Suppressor macrophage treated with lipopolysaccharide for 1 hour (primary cell): Measurements from ENCODE around the gene KLHL20.
"Not testable (repeated sequence)": the region's sequence is repeated elsewhere in the genome, so short reads cannot be mapped to it uniquely, and the experiment has no call there.

Source experiments
- DNase-seq, 3 donors: peaks; one replicate each; pipeline ENCODE4 v3.0.0-alpha.2; 2020 to 2022

Gene KLHL20

DNA sequence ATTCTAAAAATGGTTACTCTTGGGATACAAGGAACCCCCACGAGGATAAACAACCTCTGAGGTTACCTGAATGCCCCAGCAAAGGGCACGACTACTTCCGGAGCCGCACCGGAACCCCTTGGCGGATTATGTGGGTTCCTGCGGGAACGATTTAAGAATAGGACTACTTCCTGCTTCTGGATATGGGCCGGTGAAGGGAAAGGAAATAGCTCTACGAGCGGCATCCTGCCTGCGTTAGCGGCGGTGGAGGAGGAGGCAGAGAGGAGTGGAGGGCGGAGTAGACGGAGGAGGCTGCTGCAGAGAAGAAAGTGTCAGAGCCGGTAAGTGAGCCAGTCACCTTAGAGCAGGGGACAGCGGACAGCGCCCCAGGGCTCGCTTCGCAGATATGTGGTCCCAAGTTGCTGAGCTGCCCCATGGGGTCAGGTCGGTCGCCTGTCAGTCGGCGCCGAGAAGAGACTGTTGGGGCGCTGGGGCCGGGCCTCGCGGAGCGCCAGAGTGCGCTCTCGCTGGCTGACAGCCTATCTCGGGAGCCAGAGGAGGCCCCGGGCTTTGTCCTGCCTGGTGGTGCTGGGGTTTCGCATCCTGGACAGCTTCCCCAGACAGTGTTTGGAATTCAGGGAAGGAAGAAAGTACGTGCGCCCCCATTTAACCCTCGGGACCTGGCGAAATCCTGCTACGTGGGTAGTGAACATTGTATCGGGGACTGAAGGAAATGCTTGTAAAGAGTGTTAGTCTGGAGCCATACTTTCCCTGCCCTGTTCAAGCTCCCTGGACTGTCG, at the start of gene KLHL20:
TSS of gene KLHL20 (plus strand) at position 223 of the 779 bp plus-strand sequence. CDS start 1,063 bp downstream, outside the sequence.
- peak; percentile 89 to 91 (median 90) for DNase-seq

DNA sequence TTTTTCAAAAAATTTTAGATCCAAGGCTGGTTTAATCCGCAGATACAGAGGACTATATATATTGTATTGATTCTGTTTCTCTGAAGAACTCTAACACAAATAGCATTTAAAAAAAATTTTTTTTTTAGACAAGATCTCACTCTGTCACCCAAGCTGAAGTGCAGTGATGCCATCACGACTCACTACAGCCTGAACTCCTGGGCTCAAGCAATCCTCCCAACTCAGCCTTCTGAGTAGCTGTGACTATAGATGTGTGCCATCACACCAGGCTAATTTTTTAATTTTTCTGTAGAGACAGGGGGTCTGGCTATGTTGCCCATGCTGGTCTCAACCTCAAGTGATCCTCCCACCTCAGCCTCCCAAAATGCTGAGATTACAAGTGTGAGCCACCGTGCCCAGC, 48.1 kb upstream of the KLHL20 start:
- DNase-seq: no peak

DNA sequence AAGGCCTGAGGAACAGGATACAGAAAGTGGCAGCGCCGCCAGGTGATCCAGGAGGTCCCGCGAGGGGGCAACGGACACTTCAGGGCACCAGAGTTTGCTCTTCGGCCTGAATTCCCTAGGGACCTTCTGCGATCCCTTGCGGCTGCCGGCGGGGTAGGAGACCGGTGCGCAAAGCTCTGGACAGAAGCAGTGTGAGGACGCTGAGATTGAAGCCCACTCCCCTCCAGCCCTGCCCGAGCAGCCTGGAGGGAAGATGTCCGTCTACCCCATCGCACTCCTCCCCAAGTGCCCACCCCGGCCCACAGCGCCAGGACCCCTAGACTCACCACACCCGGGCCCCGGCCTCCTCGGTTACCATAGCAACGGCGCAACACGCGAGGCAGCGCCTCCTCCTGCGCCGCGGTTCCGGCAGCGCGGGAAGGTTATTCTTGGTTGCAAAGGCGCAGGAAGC, 45.3 kb upstream of the KLHL20 start, which contains the start of gene ANKRD45:
TSS of gene ANKRD45 (minus strand) at position 361 of the 451 bp plus-strand sequence. CDS start 10,433 bp downstream, outside the sequence.
- peak in 1 of 3 donors; percentile 14 for DNase-seq

DNA sequence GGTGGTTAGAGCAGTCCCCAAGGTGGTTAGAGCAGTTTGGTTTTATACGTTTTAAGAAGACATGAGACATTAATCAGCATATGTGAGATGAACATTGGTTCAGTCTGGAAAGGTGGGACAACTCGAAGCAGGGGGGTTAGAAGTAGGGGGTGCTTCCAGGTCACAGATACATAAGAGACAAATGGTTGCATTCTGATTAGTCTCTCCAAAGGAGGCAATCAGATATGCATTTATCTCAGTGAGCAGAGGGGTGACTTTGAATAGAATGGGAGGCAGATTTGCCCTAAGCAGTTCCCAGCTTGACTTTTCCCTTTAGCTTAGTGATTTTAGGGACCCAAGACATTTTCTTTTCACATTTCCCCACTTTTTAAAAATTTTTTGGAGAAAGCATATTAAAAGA, 40.3 kb upstream of the KLHL20 start:
- not testable (repeated sequence) for DNase-seq

DNA sequence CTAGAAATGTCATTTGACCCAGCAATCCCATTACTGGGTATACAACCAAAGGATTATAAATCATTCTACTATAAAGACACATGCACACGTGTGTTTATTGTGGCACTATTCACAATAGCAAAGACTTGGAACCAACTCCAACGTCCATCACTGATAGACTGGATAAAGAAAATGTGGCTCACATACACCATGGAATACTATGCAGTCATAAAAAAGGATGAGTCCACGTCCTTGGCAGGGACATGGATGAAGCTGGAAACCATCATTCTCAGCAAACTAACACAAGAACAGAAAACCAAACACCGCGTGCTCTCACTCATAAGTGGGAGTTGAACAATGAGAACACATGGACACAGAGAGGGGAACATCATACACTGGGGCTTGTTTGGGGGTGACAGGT, 34.6 kb upstream of the KLHL20 start:
- DNase-seq: not testable (repeated sequence)

DNA sequence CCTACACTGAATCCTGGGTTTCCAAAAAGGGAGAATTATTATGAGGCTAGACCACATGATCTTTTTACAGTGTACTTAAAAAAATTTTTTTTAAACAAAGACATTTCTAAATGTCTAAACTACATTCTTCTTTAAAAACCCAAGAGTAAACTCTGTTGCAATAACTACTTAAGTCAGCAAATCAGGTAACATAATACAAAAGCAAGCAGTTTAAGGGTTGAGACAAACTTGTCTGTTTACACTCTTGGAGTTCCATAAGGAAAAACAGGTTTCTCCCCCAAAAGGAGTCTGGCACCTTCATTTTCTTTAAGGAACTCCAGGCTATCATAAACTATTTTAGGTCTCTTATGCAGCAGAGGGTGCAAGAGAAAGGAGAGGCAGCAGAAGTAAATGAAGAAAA, 32.6 kb upstream of the KLHL20 start:
- no peak for DNase-seq

DNA sequence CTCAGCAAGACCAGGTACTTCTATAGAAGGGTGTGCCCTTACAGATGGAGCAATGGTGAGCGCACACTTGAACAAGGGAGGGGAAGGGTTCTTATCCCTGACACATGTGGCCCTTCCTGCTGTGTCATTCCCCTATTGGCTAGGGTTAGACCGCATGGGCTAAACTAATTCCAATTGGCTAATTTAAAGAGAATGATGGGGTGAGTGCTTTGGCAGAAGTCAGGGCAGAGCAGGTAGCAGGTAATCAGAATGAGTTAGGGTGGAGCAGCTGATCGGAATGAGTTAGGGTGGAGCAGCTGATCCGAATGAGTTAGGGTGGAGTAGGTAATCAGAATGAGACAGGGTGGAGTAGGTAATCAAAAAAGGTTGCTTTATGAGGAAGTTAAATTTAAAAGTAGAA, 30.9 kb upstream of the KLHL20 start:
- DNase-seq: not testable (repeated sequence)

GRCh38 chr1:173685121-173685520, 29.7 kb upstream of the KLHL20 start:
- not testable (repeated sequence) for DNase-seq

GRCh38 chr1:173688300-173688699, 26.5 kb upstream of the KLHL20 start:
- DNase-seq: no peak

- DNase-seq: no peak
Measured at GRCh38 chr1:173693238-173693637, 21.5 kb upstream of the KLHL20 start.

GRCh38 chr1:173701299-173701698, 13.5 kb upstream of the KLHL20 start:
- DNase-seq: not testable (repeated sequence)

- DNase-seq: no peak
Measured at GRCh38 chr1:173702736-173703135, 12.0 kb upstream of the KLHL20 start.

DNA sequence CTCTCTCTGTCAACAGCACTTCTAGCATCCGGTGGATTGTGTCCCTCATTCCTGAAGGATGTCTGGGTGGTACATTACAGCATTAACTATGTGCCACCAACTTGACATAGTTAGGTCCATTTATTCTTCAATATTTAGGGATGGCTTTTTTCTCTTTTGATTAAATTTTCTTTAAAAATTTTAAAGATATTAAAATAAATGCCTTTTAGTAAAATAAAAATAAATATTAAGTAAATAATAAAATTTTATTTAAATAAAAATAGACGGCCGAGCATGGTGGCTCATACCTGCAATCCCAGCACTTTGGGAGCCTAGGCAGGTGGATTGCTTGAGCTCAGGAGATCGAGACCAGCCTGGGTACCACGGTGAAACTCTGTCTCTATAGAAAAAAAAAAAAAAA, 9.7 kb upstream of the KLHL20 start:
- no peak for DNase-seq

- no peak for DNase-seq
Measured at GRCh38 chr1:173708787-173709186, 6.0 kb upstream of the KLHL20 start.

- peak in 1 of 3 donors; percentile 2 for DNase-seq
Measured at GRCh38 chr1:173714441-173714758, 381 bp upstream of the KLHL20 start.

- no peak for DNase-seq
Measured at GRCh38 chr1:173715538-173715844, 710 bp downstream of the KLHL20 start.

DNA sequence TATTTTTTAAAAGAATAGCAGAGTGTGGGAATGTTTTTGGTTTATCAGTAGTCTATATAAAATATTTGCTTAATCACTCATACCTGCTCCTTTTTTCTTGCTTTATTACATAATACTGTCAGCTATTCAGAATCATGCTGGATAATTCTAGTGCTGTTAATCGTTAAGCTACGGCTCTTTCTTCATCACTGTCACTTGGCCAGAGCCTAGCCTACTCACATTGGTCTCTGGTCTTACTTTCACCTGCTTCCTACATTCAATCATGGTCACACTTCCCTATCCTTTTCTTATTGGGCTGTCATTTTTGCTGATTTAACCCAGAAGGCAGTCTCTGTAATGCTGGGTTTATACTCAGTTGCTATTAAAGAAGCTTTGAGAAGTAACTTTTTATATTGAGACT, 2.5 kb downstream of the KLHL20 start:
- DNase-seq: peak in 1 of 3 donors; percentile 1

- not testable (repeated sequence) for DNase-seq
Measured at GRCh38 chr1:173731331-173731730, 16.6 kb downstream of the KLHL20 start.

DNA sequence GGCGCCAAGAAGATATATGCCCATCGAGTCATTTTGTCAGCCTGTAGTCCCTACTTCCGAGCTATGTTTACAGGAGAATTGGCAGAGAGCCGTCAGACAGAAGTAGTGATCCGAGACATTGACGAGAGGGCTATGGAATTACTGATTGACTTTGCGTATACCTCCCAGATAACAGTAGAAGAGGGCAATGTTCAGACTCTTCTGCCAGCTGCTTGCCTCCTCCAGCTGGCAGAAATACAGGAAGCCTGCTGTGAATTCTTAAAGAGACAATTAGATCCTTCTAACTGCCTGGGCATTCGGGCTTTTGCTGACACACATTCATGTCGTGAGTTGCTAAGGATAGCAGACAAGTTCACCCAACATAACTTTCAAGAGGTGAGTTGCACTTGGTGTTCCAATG, 19.1 kb downstream of the KLHL20 start:
- DNase-seq: no peak

DNA sequence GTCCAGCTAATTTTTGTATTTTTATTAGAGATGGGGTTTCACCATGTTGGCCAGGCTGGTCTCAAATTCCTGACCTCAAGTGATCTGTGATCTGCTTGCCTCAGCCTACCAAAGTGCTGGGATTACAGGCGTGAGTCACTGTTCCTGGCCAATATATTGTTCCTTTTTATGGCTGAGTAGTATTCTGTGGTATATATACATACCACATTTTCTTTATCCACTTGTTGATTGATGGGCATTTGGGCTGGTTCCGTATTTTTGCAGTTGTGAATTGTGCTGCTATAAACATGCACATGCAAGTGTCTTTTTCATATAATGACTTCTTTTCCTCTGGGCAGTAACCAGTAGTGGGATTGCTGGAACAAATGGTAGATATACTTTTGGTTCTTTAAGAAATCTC, 21.3 kb downstream of the KLHL20 start:
- DNase-seq: not testable (repeated sequence)

- no peak for DNase-seq
Measured at GRCh38 chr1:173742203-173742886, 27.6 kb downstream of the KLHL20 start.

- DNase-seq: no peak
Measured at GRCh38 chr1:173744651-173745050, 29.9 kb downstream of the KLHL20 start.

DNA sequence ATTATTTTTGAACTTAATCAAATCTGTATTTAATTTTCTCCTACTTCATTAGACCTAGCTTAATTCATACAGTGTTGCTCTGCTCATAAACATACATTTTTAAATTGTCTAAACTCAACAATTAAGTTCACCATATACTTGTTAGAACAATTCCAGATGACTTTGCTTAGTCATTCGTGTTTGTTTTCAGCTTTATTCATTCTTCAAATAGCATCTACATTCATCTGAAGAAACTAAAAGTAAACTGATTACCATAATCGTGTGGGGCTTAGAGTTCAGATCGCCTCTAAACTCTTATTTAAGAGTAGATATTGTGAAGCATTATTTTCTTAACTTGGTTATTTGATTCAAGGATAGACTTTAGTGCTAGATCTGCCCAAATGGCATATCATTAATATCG, 34.4 kb downstream of the KLHL20 start:
- DNase-seq: no peak

DNA sequence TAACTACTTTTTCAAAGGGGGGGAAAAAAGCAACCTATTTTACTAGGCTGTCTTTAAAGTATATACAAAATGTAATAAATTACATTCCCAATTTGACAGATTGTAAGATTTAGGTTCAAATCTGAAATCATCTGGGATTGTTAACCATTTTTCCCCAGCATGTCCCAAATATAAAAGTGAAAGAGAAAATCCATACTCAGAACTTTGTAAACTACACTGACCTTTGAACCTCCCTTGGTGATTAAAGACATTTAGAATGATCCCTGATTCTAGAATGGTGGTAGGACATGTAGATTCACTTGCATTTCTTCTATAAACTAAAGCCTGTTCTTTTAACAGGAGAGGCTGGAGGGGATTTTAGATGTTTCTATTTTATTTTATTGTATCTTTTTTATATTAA, 39.0 kb downstream of the KLHL20 start:
- DNase-seq: no peak
